B cell (primary cell): ENCODE measurements around the gene EPB41L1.

Experiments
- EZH2 ChIP-seq: IDR thresholded peaks from 2 replicates; pipeline ENCODE4 v1.6.1; 2012; ENCODE audit warnings: borderline replicate concordance, low read depth, mild to moderate bottlenecking, moderate library complexity, low read length; ENCODE audit not compliant: insufficient read depth, poor library complexity, severe bottlenecking
- TF ChIP-seq, protein P1 (sequence below): fragments of 200-600 bp; IDR thresholded peaks from one replicate; pipeline ENCODE4 v1.8.0; 2022; ENCODE audit warnings: antibody characterized with exemption, mild to moderate bottlenecking

DNA sequence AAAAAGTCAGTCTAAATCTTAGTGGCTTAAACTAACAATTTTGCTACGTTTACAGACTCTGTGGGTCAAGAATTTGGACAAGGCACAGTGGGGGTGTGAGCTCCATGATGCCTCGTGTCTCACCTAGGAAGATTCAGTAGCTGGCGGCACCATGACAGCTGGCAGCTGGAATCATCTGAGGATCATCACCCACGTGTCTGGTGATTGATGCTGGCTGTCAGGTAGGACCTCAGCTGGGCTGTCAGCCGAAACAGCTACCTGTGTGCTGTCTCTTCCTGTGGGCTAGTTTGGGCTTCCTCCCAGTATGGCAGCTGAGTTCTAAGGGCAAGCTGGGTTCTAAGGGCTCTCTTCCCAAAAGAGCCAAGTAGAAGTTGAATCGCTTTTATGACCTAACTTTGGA, 125.2 kb downstream of the EPB41L1 start:
- TF ChIP-seq, protein P1, sequence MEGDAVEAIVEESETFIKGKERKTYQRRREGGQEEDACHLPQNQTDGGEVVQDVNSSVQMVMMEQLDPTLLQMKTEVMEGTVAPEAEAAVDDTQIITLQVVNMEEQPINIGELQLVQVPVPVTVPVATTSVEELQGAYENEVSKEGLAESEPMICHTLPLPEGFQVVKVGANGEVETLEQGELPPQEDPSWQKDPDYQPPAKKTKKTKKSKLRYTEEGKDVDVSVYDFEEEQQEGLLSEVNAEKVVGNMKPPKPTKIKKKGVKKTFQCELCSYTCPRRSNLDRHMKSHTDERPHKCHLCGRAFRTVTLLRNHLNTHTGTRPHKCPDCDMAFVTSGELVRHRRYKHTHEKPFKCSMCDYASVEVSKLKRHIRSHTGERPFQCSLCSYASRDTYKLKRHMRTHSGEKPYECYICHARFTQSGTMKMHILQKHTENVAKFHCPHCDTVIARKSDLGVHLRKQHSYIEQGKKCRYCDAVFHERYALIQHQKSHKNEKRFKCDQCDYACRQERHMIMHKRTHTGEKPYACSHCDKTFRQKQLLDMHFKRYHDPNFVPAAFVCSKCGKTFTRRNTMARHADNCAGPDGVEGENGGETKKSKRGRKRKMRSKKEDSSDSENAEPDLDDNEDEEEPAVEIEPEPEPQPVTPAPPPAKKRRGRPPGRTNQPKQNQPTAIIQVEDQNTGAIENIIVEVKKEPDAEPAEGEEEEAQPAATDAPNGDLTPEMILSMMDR = no peak
- TF ChIP-seq EZH2 = no peak
